ENCODE measurements around the gene GDPD1. TPM values are rescaled to one million over a fixed set of nuclear protein-coding genes. Genes with fewer than 3 reads are reported as not detected.

The GDPD1 gene
- total and polyA plus RNA-seq, 9 donors: 1.0 to 2.6 (median 1.5) TPM

GRCh38 chr17:59275618-59276017 is 55.3 kb downstream of the GDPD1 start:
- WGBS, 3 donors: 70 to 75% (median 74%) methylated on average over 1 of the region's 1 CpG
- DNase-seq: no peak
- TF ChIP-seq POLR2A (IDR thresholded peaks at IDR 0.05) (no peak), CTCF (IDR thresholded peaks at IDR 0.05) (no peak), EP300 (IDR thresholded peaks at IDR 0.05) (no peak)
- intact Hi-C loops (cut with DNase I): no loop called here
- Histone ChIP-seq H3K27me3 (no peaks in the 10 kb centered on the region), H3K4me1 (ENCODE audit: insufficient read depth) (no peaks in the 10 kb centered on the region), H3K4me3 (no peak overlapping the region), H3K9me3 (no peaks in the 10 kb centered on the region), H3K36me3 (no peaks in the 10 kb centered on the region), H3K27ac (no peak overlapping the region)

- 90 to 95% (median 94%) methylated on average over 4 of the region's 4 CpGs for WGBS, 3 donors
- intact Hi-C loops (cut with DNase I): no loop called here
- no peak overlapping the region for H3K27ac ChIP-seq
- TF ChIP-seq EP300 (IDR thresholded peaks at IDR 0.05) (no peak), POLR2A (IDR thresholded peaks at IDR 0.05) (no peak), CTCF (IDR thresholded peaks at IDR 0.05) (no peak)
- no peak overlapping the region for H3K4me3 ChIP-seq
- no peaks in the 10 kb centered on the region for H3K27me3 ChIP-seq
- no peaks in the 10 kb centered on the region for H3K4me1 ChIP-seq (ENCODE audit: insufficient read depth)
- no peak for DNase-seq
- H3K9me3 ChIP-seq: no peaks in the 10 kb centered on the region
- no peaks in the 10 kb centered on the region for H3K36me3 ChIP-seq
Measured at GRCh38 chr17:59277031-59277430, 56.7 kb downstream of the GDPD1 start.

- Histone ChIP-seq H3K4me3 (no peak overlapping the region), H3K9me3 (no peaks in the 10 kb centered on the region), H3K36me3 (no peaks in the 10 kb centered on the region), H3K27me3 (no peaks in the 10 kb centered on the region), H3K27ac (no peak overlapping the region), H3K4me1 (ENCODE audit: insufficient read depth) (no peaks in the 10 kb centered on the region)
- TF ChIP-seq CTCF (IDR thresholded peaks at IDR 0.05): no peak
- no peak for TF ChIP-seq EP300 (IDR thresholded peaks at IDR 0.05)
- no peak for TF ChIP-seq POLR2A (IDR thresholded peaks at IDR 0.05)
- 89 to 93% (median 92%) methylated on average over 4 of the region's 4 CpGs for WGBS, 3 donors
- no peak for DNase-seq
- intact Hi-C loops (cut with DNase I): no loop called here
Measured at GRCh38 chr17:59278406-59278805, 58.1 kb downstream of the GDPD1 start.

GRCh38 chr17:59284317-59284716 is 64.0 kb downstream of the GDPD1 start:
- WGBS, 3 donors: 73 to 76% (median 75%) methylated on average over 4 of the region's 4 CpGs
- TF ChIP-seq POLR2A (IDR thresholded peaks at IDR 0.05): no peak
- no peak for TF ChIP-seq EP300 (IDR thresholded peaks at IDR 0.05)
- no peak for TF ChIP-seq CTCF (IDR thresholded peaks at IDR 0.05)

GRCh38 chr17:59287452-59287851 is 67.1 kb downstream of the GDPD1 start:
- Histone ChIP-seq H3K36me3 (no peaks in the 10 kb centered on the region), H3K9me3 (no peaks in the 10 kb centered on the region), H3K27me3 (no peaks in the 10 kb centered on the region), H3K4me3 (no peak overlapping the region), H3K27ac (no peak overlapping the region), H3K4me1 (ENCODE audit: insufficient read depth) (no peaks in the 10 kb centered on the region)
- WGBS, 3 donors: 69 to 80% (median 75%) methylated on average over 1 of the region's 1 CpG
- intact Hi-C loops (cut with DNase I): no loop called here
- DNase-seq: no peak
- TF ChIP-seq EP300 (IDR thresholded peaks at IDR 0.05) (no peak), CTCF (IDR thresholded peaks at IDR 0.05) (no peak), POLR2A (IDR thresholded peaks at IDR 0.05) (no peak)

More at GRCh38 chr17:59284317-59284716, 64.0 kb downstream of the GDPD1 start:
- DNase-seq: no peak
- Histone ChIP-seq H3K9me3 (no peaks in the 10 kb centered on the region), H3K27me3 (no peaks in the 10 kb centered on the region), H3K4me1 (ENCODE audit: insufficient read depth) (no peaks in the 10 kb centered on the region), H3K36me3 (no peaks in the 10 kb centered on the region), H3K27ac (no peak overlapping the region), H3K4me3 (no peak overlapping the region)
- intact Hi-C loops (cut with DNase I): no loop called here
